Measurements from ENCODE around the gene KCNJ1.

GRCh38 chr11:128840783-128841182 is 26.3 kb downstream of the KCNJ1 start:
- no peak for TF ChIP-seq CTCF (IDR thresholded peaks at IDR 0.05)
- no peak for TF ChIP-seq POLR2A (IDR thresholded peaks at IDR 0.05)
